H54 (cell line): ENCODE measurements around the gene BSPRY.
"Not testable (repeated sequence)": the region's sequence is repeated elsewhere in the genome, so short reads cannot be mapped to it uniquely, and the experiment has no call there.

Experiments used
- DNase-seq: peaks from one replicate; pipeline ENCODE4 v3.0.0; 2011; ENCODE audit warnings: low spot score, mixed read lengths; ENCODE audit not compliant: insufficient read length
- FAIRE-seq: peaks from 3 replicates; lab custom pipeline; 2011; peaks lifted over from hg19 to GRCh38; lab: Jason Lieb, UNC
- POLR2A ChIP-seq: IDR thresholded peaks from 2 replicates; pipeline ENCODE4 v1.6.1; 2011; ENCODE audit warnings: low read depth, mild to moderate bottlenecking, low read length

The BSPRY gene

DNA sequence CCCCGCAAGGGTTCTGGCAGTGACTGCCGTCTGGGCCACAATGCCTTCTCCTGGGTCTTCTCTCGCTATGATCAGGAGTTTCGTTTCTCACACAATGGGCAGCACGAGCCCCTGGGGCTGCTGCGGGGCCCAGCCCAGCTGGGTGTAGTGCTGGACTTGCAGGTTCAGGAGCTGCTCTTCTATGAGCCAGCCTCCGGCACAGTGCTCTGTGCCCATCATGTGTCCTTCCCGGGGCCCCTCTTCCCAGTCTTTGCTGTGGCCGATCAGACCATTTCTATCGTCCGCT is 20.5 kb downstream of the BSPRY start:
- DNase-seq, result no peak
- FAIRE-seq, result no peak
- TF ChIP-seq POLR2A, result no peak

DNA sequence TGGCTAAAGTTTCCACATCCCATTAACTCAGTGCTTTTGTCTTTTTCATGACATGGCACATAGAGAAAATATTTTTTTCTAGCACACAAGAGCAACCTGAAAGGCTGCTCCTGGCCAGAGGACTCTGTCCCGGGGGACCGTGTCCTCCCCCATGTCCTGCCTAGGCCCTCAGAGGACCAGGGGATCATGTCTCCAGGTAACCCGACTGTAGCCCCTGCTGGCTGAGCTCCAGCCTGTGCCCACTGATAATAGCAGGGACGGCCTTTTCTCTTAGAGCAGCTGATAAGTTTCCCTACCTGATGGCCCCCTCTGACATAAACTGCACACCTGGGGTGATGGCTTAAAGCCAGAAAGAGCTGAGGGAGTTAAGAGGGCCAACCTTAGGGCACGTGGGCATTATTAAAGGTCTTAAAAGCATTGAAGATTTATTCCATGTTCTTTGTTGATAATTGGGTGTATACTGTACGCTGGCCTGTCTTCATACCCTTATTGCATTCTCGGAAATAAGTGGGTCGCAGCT is 21.5 kb downstream of the BSPRY start:
- no peak for TF ChIP-seq POLR2A
- DNase-seq (no peak), FAIRE-seq (no peak)

DNA sequence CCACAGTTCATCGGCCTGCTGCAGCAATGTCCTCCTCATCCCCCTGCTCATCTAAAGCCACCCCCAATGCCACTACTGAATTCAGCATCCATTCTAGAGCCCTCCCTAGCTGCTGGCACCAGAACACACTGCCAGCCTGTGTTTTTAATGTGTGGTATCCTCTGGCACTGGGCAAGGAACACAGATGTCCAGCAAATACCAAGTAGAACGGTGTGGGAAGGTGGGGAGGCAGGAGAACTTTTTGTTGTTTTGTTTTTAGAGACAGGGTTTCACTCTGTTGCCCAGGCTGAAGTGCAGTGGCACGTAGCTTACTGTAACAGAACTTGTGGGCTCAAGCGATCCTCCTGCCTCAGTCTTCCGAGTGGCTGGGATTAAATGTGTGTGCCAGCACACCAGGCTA is 22.7 kb downstream of the BSPRY start:
- FAIRE-seq (no peak), DNase-seq (no peak)
- no peak for TF ChIP-seq POLR2A

DNA sequence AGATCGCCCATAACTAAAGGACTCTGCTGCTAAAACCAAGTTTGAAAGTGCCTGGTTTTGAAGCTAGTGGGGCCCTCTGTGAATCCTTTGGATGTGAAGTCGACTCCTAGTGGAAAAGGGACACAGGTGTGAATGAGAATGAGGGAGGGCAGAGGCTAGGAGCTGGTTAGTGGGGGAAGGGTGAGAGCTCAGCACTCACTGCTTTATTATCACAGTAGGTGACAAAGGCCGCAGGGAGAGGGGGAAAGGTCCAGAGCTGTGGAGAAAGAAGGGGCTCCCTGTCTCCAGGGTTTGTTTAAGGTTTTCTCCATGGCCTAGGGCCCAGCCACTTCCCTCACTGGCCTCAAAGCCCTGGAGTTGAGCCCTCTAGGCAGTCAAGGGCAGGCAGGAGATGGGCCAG is 23.9 kb downstream of the BSPRY start:
- no peak for DNase-seq
- no peak for FAIRE-seq
- TF ChIP-seq POLR2A, result no peak

DNA sequence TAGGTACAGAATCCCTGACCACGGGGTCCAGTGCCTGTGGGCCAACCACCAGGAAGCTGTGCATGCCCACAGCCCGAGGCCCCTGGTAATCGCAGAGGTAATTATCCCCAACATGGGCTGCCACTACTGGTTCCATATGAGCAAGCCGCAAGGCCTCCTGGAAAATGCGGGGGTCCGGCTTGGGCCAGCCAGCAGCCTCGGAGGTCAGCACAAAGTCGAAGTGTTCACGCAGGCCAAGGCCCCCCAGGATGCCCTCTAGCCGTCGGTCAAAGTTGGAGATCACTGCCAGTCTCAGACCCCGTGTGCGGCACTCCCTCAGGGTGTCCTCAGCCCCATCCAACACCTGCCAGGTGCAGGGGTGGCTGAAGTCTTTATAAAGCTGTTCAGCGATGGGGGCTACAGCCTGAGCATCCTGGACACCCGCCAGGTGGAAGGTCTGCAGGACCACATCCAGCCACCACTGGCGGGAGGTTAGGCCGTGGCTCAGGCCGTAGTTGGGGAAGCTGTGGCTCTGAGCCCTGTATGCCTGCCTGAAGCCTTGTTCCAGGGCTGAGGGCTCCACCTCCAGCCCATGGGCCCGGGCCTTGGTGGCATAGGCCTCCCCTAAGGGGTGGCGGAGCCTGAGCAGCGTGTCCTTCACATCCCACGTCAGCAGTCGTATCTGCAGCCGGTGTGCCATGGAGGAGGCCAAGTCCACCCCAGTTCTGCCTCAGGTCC is 24.5 kb downstream of the BSPRY start:
- FAIRE-seq (no peak), DNase-seq (no peak)
- TF ChIP-seq POLR2A, result no peak

DNA sequence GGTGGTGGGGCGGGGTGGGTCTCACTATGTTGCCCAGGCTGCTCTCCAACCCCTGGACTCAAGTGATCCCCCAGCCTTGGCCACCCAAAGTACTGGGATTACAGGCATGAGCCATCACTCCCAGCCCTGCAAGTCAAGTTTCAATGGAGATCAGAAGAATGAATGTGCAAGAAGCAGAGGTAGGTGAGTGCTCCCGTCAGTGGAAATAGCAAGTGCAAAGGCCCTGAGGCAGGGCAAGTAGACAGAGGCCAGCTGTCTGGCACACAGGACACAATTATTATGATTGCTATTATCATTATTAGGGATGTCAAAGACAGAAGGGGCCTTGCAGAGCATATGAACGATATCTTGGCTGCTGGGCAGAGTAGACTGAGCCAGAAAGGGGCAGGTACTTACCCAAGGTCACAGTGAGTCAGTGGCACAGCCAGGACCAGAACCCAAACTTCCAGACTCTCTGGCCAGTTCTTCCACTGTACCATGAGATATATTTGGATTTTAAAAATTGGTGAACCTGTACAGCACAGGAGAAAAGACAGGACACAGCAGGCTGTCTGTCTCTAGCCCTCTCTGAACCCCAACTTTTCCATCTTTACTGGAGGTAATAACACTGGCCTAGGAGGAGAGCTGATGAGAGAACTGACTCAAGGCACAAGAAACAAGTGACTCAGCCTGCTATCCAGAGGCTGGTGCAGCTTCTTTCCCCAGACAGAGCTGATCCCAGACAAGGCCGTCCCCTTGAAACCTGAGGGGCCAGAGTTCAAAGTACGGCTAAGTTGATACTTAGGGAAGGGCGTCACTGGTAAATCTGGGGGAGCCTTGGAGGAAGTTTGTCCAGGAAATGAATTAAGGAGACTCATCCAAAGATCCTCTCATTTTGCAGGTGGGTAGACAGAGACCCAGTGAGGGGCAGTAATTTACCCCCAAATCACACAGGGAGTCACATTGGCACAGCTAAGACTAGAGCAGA is 26.0 kb downstream of the BSPRY start:
- TF ChIP-seq POLR2A, result no peak
- peak; percentile 49 for DNase-seq
- FAIRE-seq, result peak; percentile 81

DNA sequence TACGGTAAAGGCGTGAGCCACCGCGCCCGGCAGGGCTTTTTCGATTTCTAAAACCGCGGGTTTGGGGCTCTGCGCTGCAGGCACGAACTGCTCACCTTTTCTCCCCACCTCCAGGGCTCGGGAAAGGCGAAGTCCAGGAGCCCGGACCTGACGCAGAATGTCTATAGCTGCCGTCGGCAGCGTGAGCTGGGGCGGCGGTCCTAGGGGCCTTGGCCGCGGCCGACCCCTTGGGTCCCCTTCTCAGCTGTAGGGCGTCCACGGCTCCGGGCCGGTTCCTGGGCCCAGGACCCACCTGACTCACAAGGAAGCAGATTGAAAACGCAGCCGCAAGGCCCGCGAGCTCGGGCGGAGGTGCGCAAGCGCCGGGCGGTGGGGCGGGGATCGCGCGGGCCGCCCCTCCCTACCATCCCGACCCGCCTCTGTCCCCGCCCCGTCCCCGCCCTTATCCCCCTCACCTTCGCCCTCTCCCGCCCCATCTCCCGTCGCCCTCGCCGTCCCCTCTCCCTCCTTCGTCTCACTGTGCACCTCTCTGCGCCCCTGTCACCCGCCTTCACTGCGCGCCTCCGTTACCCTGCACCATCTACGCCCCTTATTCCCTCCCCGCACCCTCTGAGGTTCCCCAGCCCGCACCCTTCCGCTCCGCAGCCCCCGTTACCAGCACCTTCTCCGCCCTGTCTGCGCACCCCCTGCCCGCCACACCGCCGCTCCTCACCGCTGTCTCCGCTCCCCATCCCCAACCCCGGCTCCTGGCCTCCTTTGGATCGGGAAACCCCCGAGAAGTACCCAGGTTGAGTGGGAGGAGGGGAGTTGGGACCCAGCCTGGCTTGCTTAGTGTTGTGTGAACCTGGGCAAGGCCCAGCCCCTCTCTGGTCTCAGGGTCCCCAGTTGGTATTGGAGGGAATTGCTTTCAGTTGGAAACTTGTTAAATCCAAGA is 27.6 kb downstream of the BSPRY start, which contains the start of gene HDHD3:
Gene HDHD3 (minus strand): TSS at position 353 of the 934 bp plus-strand sequence. CDS start 2,632 bp downstream, outside the sequence.
- DNase-seq (peak; percentile 86), FAIRE-seq (no peak)
- TF ChIP-seq POLR2A, result 0 out of 2 replicates have a peak, but pooled peaks have one; percentile 47

DNA sequence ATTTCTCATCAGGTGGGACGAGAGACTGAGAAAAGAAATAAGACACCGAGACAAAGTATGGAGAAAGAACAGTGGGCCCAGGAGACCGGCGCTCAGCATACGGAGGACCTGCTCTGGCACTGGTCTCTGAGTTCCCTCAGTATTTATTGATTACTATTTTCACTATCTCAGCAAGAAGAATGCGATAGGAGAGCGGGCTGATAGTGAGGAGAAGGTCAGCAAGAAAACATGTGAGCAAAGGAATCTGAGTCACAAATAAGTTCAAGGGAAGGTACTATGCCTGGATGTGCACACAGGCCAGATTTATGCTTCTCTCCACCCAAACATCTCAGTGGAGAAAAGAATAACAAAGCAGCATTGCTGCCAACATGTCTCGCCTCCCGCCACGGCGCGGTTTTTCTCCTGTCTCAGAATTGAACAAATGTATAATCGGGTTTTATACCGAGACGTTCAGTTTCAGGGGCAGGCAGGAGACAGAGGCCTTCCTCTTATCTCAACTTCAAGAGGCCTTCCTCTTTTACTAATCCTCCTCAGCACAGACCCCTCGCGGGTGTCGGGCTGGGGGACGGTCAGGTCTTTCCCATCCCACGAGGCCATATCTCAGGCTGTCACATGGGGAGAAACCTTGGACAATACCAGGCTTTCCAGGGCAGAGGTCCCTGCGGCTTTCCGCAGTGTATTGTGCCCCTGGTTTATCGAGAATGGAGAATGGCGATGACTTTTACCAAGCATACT is 29.9 kb downstream of the BSPRY start:
- FAIRE-seq, result not testable (repeated sequence)

DNA sequence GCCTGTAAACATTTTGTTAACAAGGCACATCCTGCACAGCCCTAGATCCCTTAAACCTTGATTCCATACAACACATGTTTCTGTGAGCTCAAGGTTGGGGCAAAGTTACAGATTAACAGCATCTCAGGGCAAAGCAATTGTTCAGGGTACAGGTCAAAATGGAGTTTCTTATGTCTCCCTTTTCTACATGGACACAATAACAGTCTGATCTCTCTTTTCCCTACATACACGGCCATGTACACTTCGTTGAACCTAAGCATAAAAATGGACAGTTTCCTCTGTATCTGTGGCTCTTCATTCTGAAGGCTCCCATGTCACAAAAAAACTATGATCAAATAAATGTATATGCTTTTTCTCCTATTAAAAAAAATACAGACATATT is 30.5 kb downstream of the BSPRY start:
- FAIRE-seq, result not testable (repeated sequence)

More for the DNA sequence above, 29.9 kb downstream of the BSPRY start:
- not testable (repeated sequence) for DNase-seq

DNA sequence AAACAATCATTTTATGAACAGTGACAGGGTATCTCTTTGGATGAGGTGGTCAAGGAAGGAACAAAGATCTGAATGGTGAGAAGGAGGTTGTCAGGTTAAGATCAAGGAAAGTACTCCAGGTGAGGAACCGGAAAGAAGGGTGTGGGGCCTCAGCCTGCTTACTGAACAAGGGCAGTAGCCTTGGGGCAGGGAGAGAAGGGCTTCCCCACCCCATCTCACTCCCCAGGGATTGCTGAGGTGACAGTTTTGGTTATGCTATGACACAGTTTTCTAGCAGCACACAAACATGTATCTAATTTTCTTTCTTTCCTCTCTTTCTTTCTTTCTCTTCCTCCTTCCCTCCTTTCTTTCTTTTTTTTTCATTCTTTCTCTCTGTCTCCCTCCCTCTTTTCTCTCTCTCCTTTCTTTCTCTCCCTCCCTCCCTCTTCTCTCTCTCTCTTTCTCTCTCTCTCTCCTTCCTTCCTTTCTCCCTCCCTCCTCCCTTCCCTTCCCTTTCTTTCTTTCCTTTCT is 31.6 kb downstream of the BSPRY start:
- TF ChIP-seq POLR2A, result no peak
- DNase-seq (no peak), FAIRE-seq (no peak)

More for the DNA sequence above, 30.5 kb downstream of the BSPRY start:
- DNase-seq, result not testable (repeated sequence)

DNA sequence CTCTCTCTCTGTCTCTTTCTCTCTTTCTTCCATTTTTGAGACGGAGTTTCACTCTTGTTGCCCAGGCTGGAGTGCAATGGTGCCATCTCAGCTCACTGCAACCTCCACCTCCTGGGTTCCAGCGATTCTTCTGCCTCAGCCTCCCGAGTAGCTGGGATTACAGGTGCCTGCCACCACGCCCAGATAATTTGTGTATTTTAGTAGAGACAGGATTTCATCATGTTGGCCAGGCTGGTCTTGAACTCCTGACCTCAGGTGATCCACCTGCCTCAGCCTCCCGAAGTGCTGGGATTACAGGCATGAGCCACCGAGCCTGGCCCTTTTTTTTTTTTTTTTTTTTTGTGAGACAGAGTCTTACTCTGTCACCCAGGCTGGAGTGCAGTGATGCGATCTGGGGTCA is 32.1 kb downstream of the BSPRY start:
- DNase-seq, FAIRE-seq: not testable (repeated sequence)

DNA sequence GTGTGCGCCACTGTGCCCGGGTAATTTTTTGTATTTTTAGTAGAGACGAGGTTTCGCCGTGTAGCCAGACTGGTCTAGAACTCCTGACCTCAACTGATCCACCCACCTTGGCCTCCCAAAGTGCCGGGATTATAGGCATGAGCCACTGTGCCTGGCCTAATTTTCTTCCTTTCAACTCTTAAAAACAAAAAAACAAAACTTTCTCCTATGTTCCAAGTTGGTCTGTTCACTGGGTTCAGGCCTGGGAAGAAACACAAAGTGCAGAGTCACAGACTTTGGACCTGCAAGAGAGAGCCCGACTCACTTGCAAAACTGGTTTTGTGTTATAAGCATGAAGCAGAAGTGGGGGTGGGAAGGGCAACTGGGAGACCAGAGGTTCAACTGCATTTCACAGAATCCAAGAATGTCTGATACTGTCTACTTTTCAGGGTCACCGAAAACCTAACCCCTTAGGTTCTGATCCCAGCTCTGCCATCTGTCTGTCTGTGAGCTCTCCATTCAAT is 32.6 kb downstream of the BSPRY start:
- no peak for FAIRE-seq
- DNase-seq, result no peak
- no peak for TF ChIP-seq POLR2A
